Measurements from ENCODE around the gene ZNF622. TPM values are rescaled to one million over a fixed set of nuclear protein-coding genes. Genes with fewer than 3 reads are reported as not detected.
"Not testable (repeated sequence)": the region's sequence is repeated elsewhere in the genome, so short reads cannot be mapped to it uniquely, and the experiment has no call there.

The ZNF622 gene
- total RNA-seq, 1 donor from 2014 or later = 25.8 TPM

DNA sequence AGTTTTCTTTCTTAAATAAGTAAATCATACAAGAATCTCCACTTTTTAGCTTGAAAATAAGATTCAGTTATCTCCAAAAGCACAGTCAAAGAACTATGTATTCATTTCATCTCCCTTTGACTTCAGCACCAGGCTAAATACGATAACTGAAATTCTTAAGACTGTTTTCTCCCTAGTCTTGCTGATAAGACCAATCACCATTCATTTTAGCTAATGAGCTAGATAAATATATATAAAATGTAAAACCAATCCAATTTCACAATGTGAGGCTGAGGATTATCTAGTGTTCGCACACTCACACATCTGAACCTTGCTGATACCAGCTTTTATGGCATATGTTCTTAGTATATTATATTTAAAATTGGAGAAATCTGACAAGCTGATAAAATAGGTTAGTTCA lies 17.3 kb upstream of the ZNF622 start:
- DNase-seq (ENCODE audit: low spot score) = no peak
- H3K27ac Mint-ChIP-seq (ENCODE audit: unreplicated experiment) = no peak overlapping the region
- no peaks in the 10 kb centered on the region for H3K4me1 Mint-ChIP-seq (ENCODE audit: unreplicated experiment)
- no peak overlapping the region for H3K4me3 Mint-ChIP-seq (ENCODE audit: unreplicated experiment)
- peaks cover 3% of the 10 kb centered on the region for H3K27me3 Mint-ChIP-seq (ENCODE audit: unreplicated experiment)
- no peaks in the 10 kb centered on the region for H3K36me3 Mint-ChIP-seq (ENCODE audit: low read depth, unreplicated experiment)
- no peak for TF ChIP-seq CTCF (IDR thresholded peaks at IDR 0.05; ENCODE audit: unreplicated experiment)
- no peaks in the 10 kb centered on the region for H3K9me3 Mint-ChIP-seq (ENCODE audit: unreplicated experiment)

- Mint-ChIP-seq H3K36me3 (ENCODE audit: low read depth, unreplicated experiment) (no peaks in the 10 kb centered on the region), H3K27ac (ENCODE audit: unreplicated experiment) (no peak overlapping the region), H3K9me3 (ENCODE audit: unreplicated experiment) (no peaks in the 10 kb centered on the region), H3K4me1 (ENCODE audit: unreplicated experiment) (no peaks in the 10 kb centered on the region), H3K27me3 (ENCODE audit: unreplicated experiment) (no peaks in the 10 kb centered on the region), H3K4me3 (ENCODE audit: unreplicated experiment) (no peak overlapping the region)
- DNase-seq (ENCODE audit: low spot score) = no peak
- TF ChIP-seq CTCF (IDR thresholded peaks at IDR 0.05; ENCODE audit: unreplicated experiment) = no peak
Measured at GRCh38 chr5:16480821-16481538, 15.4 kb upstream of the ZNF622 start.

GRCh38 chr5:16480144-16480543 lies 14.5 kb upstream of the ZNF622 start:
- Mint-ChIP-seq H3K36me3 (ENCODE audit: low read depth, unreplicated experiment) (no peaks in the 10 kb centered on the region), H3K27me3 (ENCODE audit: unreplicated experiment) (peaks cover 2% of the 10 kb centered on the region), H3K27ac (ENCODE audit: unreplicated experiment) (no peak overlapping the region), H3K4me1 (ENCODE audit: unreplicated experiment) (no peaks in the 10 kb centered on the region), H3K9me3 (ENCODE audit: unreplicated experiment) (no peaks in the 10 kb centered on the region), H3K4me3 (ENCODE audit: unreplicated experiment) (no peak overlapping the region)
- DNase-seq (ENCODE audit: low spot score) = no peak
- TF ChIP-seq CTCF (IDR thresholded peaks at IDR 0.05; ENCODE audit: unreplicated experiment) = no peak

GRCh38 chr5:16477541-16477940 lies 11.9 kb upstream of the ZNF622 start:
- Mint-ChIP-seq H3K9me3 (ENCODE audit: unreplicated experiment) (no peaks in the 10 kb centered on the region), H3K4me1 (ENCODE audit: unreplicated experiment) (no peaks in the 10 kb centered on the region), H3K4me3 (ENCODE audit: unreplicated experiment) (no peak overlapping the region), H3K27me3 (ENCODE audit: unreplicated experiment) (peaks cover 2% of the 10 kb centered on the region), H3K36me3 (ENCODE audit: low read depth, unreplicated experiment) (no peaks in the 10 kb centered on the region), H3K27ac (ENCODE audit: unreplicated experiment) (no peak overlapping the region)
- DNase-seq (ENCODE audit: low spot score) = no peak
- TF ChIP-seq CTCF (IDR thresholded peaks at IDR 0.05; ENCODE audit: unreplicated experiment) = no peak

DNA sequence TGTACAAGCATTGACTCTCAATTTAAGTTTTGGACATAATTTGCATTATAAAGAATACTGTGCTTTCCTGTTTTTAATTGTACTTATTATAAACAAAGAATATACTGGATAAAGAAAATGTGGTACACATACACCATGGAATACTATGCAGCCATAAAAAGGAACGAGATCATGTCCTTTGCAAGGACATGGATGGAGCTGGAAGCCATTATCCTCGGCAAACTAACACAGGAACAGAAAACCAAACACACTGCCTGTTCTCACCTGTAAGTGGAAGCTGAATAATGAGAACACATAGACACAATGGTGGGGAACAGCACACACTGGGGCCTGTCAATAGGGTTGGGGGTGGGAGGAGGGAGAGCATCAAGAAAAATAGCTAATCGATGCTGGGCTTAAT lies 10.8 kb upstream of the ZNF622 start:
- H3K36me3 Mint-ChIP-seq (ENCODE audit: low read depth, unreplicated experiment); H3K4me3 Mint-ChIP-seq (ENCODE audit: unreplicated experiment); H3K9me3 Mint-ChIP-seq (ENCODE audit: unreplicated experiment); H3K4me1 Mint-ChIP-seq (ENCODE audit: unreplicated experiment); DNase-seq (ENCODE audit: low spot score); H3K27me3 Mint-ChIP-seq (ENCODE audit: unreplicated experiment); H3K27ac Mint-ChIP-seq (ENCODE audit: unreplicated experiment): not testable (repeated sequence)
